RPMI7951 (cell line): Measurements from ENCODE around the gene TMEM106A. TPM values are rescaled to one million over a fixed set of nuclear protein-coding genes. Genes with fewer than 3 reads are reported as not detected.

ENCODE experiments used
- total RNA-seq: library from RNA; depleted of rRNA; stranded (reverse); fragments of >200 nt; shearing (Covaris generic); gene quantifications from 2 replicates; pipeline ENCODE4 v1.2.3, GENCODE V29; 2014; rRNA removed

TMEM106A gene
- total RNA-seq, 1 experiment from 2014 or later: 3.4 TPM

Other genes with a start within 250 kb of the TMEM106A start
- 20.3 and 22.7 TPM in 2 replicates for gene AARSD1, start 247.4 kb upstream of the TMEM106A start, total RNA-seq
- 2.0 and 2.3 TPM in 2 replicates for gene PTGES3L, start 231.8 kb upstream of the TMEM106A start, total RNA-seq
- gene RUNDC1, start 231.3 kb upstream of the TMEM106A start, total RNA-seq: 4.7 and 5.0 TPM in 2 replicates
- 1,798 and 1,894 TPM in 2 replicates for gene RPL27, start 213.5 kb upstream of the TMEM106A start, total RNA-seq
- gene IFI35, start 205.1 kb upstream of the TMEM106A start, total RNA-seq: 26.7 and 43.8 TPM in 2 replicates
- 97.0 and 112 TPM in 2 replicates for gene VAT1, start 189.5 kb upstream of the TMEM106A start, total RNA-seq
- not detected in 2 replicates for gene RND2, start 186.6 kb upstream of the TMEM106A start, total RNA-seq
- 34.2 and 34.6 TPM in 2 replicates for gene BRCA1, start 86.5 kb upstream of the TMEM106A start, total RNA-seq
- gene NBR1, start 40.7 kb upstream of the TMEM106A start, total RNA-seq: 44.7 and 52.4 TPM in 2 replicates
- gene CCDC200, start 16.7 kb downstream of the TMEM106A start, total RNA-seq: not detected in 2 replicates
- gene RNU2-1, start 22.1 kb downstream of the TMEM106A start, total RNA-seq: not detected in 2 replicates
- gene ARL4D, start 187.1 kb downstream of the TMEM106A start, total RNA-seq: 16.3 and 22.0 TPM in 2 replicates